Trophoblast cell (in vitro differentiated cells and primary cell): Measurements from ENCODE around the gene METTL15.

ENCODE experiments used
- DNase-seq, 2 donors: peaks; one replicate each; pipeline ENCODE4 v3.0.0-alpha.2; 2016
- H2AFZ ChIP-seq: 2 replicates; pipeline ENCODE4 v1.6.1; 2013; ENCODE audit warnings: low read length, moderate library complexity, mild to moderate bottlenecking; ENCODE audit not compliant: insufficient read depth, poor library complexity
- H2AK5ac ChIP-seq: 2 replicates; pipeline ENCODE4 v1.6.1; 2013; ENCODE audit warnings: mild to moderate bottlenecking, low read length
- H2BK120ac ChIP-seq: 2 replicates; pipeline ENCODE4 v1.6.1; 2013; ENCODE audit warnings: low read length, mild to moderate bottlenecking, moderate library complexity; ENCODE audit not compliant: insufficient read depth, poor library complexity
- H2BK12ac ChIP-seq: 2 replicates; pipeline ENCODE4 v1.6.1; 2013; ENCODE audit warnings: mild to moderate bottlenecking, low read length, moderate library complexity
- H2BK5ac ChIP-seq: 2 replicates; pipeline ENCODE4 v1.6.1; 2013; ENCODE audit warnings: low read length, low read depth, moderate library complexity, mild to moderate bottlenecking; ENCODE audit not compliant: poor library complexity
- H3K14ac ChIP-seq: 2 replicates; pipeline ENCODE4 v1.6.1; 2013; ENCODE audit warnings: mild to moderate bottlenecking, low read length
- H3K18ac ChIP-seq: 2 replicates; pipeline ENCODE4 v1.6.1; 2013; ENCODE audit warnings: mild to moderate bottlenecking, low read length
- H3K23ac ChIP-seq: 2 replicates; pipeline ENCODE4 v1.6.1; 2013; ENCODE audit warnings: low read length
- H3K27ac ChIP-seq: 2 replicates; pipeline ENCODE4 v1.5.1; 2013; ENCODE audit warnings: low read depth, mild to moderate bottlenecking, inconsistent platforms, low read length, moderate library complexity
- H3K27me3 ChIP-seq: 2 replicates; pipeline ENCODE4 v1.6.1; 2013; ENCODE audit warnings: inconsistent platforms, mild to moderate bottlenecking, low read length, moderate library complexity; ENCODE audit not compliant: insufficient read depth
- H3K36me3 ChIP-seq, 2 experiments: 1 replicate in 1 of 2; 2 replicates in 1 of 2; pipeline ENCODE4 v1.6.1; 2013; ENCODE audit warnings: low read length in 2 of 2, mild to moderate bottlenecking in 2 of 2, moderate library complexity in 1 of 2; ENCODE audit not compliant: insufficient read depth in 2 of 2, control insufficient read depth in 1 of 2
- H3K4ac ChIP-seq: 2 replicates; pipeline ENCODE4 v1.6.1; 2013; ENCODE audit warnings: low read depth, mild to moderate bottlenecking, low read length, moderate library complexity
- H3K4me1 ChIP-seq, 2 experiments: 1 replicate in 1 of 2; 2 replicates in 1 of 2; pipeline ENCODE4 v1.6.1; 2013; ENCODE audit warnings: low read length in 2 of 2, mild to moderate bottlenecking in 2 of 2, moderate library complexity in 1 of 2; ENCODE audit not compliant: insufficient read depth in 2 of 2, control insufficient read depth in 1 of 2
- H3K4me2 ChIP-seq: 2 replicates; pipeline ENCODE4 v1.6.1; 2013; ENCODE audit warnings: inconsistent platforms, mild to moderate bottlenecking, low read length, moderate library complexity
- H3K4me3 ChIP-seq: 2 replicates; pipeline ENCODE4 v1.5.1; 2013; ENCODE audit warnings: mild to moderate bottlenecking, low read depth, low read length, inconsistent platforms
- H3K79me1 ChIP-seq: one replicate; pipeline ENCODE4 v1.6.1; 2013; ENCODE audit warnings: low read length
- H3K79me2 ChIP-seq: 2 replicates; pipeline ENCODE4 v1.6.1; 2013; ENCODE audit warnings: low read length, mild to moderate bottlenecking; ENCODE audit not compliant: control insufficient read depth, insufficient read depth, poor library complexity
- H3K9ac ChIP-seq: 2 replicates; pipeline ENCODE4 v1.6.1; 2013; ENCODE audit warnings: mild to moderate bottlenecking, low read length
- H3K9me3 ChIP-seq: 2 replicates; pipeline ENCODE4 v1.6.1; 2013; ENCODE audit warnings: low read depth, mild to moderate bottlenecking, control low read depth, inconsistent platforms, low read length; ENCODE audit not compliant: insufficient read depth
- H4K12ac ChIP-seq: 2 replicates; pipeline ENCODE4 v1.6.1; 2013; ENCODE audit warnings: low read depth, mild to moderate bottlenecking, low read length, moderate library complexity
- H4K8ac ChIP-seq: 2 replicates; pipeline ENCODE4 v1.6.1; 2013; ENCODE audit warnings: low read depth, mild to moderate bottlenecking, low read length, moderate library complexity
- H4K91ac ChIP-seq: one replicate; pipeline ENCODE4 v1.6.1; 2013; ENCODE audit warnings: low read depth, mild to moderate bottlenecking, low read length, moderate library complexity
- WGBS: extraction: QIAGEN DNeasy Blood & Tissue Kit; methylation state at CpG from one replicate; pipeline ENCODE4 v1.1.7; 2013; ENCODE audit warnings: missing lambda C conversion rate; ENCODE audit not compliant: insufficient read length, insufficient coverage; ENCODE audit errors: extremely low coverage; 5-methylcytosine and 5-hydroxymethylcytosine counted together

The METTL15 gene

GRCh38 chr11:28342716-28343115 is 234.5 kb downstream of the METTL15 start:
- no peak for DNase-seq
- WGBS, result no CpG with 5 or more reads among the region's 1 CpG
- H3K23ac ChIP-seq, result no peak overlapping the region

DNA sequence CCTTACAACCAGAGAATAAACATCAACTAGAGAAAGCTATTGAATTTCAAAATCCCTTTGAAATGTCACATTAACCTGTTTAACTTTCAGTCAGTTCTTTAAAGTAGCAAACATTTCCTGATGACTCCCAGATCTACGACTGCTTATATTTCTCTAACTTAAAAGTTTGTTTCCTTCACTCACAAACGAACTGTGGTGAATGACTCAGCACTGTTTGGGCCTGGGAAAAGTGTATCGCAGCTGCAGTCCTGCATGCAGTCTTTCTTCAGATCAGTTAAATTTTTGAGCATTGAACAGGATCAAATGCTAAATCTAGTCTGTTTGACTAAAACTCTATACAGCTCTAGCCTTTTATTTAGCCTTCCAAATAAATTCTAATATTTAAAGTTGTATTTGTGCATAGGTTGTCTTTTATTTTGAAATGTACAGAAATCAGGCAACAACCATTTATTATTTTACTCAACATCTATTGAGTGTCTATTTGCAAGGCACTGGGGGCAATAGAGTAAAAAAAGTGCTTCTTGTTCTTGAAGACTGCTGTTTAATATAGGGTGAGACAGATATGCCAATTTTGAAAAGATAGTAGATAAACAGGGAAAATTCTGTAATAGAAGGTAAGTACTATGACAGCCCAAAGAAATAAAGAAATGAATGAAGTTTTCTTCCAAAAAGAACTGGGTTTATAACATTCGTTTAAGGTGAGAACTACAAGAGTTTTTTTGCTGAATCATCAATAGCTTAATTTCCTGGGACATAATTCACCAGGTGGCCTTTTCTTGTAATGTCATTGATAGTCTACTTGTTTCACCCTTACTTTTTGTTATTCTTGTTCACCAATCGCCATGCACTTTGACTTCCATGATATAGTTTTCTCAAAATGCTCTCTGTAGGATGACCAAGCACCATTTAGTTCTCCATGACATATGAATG is 235.4 kb downstream of the METTL15 start:
- no peak overlapping the region for H3K4me3 ChIP-seq
- no peak overlapping the region for H2BK5ac ChIP-seq
- peak in 1 of 2 donors; percentile 7 for DNase-seq
- no peaks in the 10 kb centered on the region for H3K4me1 ChIP-seq
- H4K91ac ChIP-seq, result no peak overlapping the region
- H3K27ac ChIP-seq, result no peak overlapping the region
- H2AFZ ChIP-seq, result no peak overlapping the region
- no peaks in the 10 kb centered on the region for H3K36me3 ChIP-seq
- no peak overlapping the region for H3K4me2 ChIP-seq
- H2BK120ac ChIP-seq, result no peak overlapping the region
- H4K8ac ChIP-seq, result no peak overlapping the region
- no peaks in the 10 kb centered on the region for H3K79me1 ChIP-seq
- no peak overlapping the region for H3K18ac ChIP-seq
- no peak overlapping the region for H2BK12ac ChIP-seq
- no peak overlapping the region for H4K12ac ChIP-seq
- no peaks in the 10 kb centered on the region for H3K79me2 ChIP-seq
- no peak overlapping the region for H3K14ac ChIP-seq
- H3K23ac ChIP-seq, result no peak overlapping the region
- H2AK5ac ChIP-seq, result no peak overlapping the region
- H3K9ac ChIP-seq, result no peak overlapping the region
- no peaks in the 10 kb centered on the region for H3K9me3 ChIP-seq
- no peak overlapping the region for H3K4ac ChIP-seq
- no CpG with 5 or more reads among the region's 5 CpGs for WGBS
- H3K27me3 ChIP-seq, result no peaks in the 10 kb centered on the region

More at GRCh38 chr11:28342716-28343115, 234.5 kb downstream of the METTL15 start:
- H3K4ac ChIP-seq, result no peak overlapping the region
- H4K91ac ChIP-seq, result no peak overlapping the region
- no peak overlapping the region for H2AK5ac ChIP-seq
- H4K12ac ChIP-seq, result no peak overlapping the region
- H3K79me1 ChIP-seq, result no peaks in the 10 kb centered on the region
- H2AFZ ChIP-seq, result no peak overlapping the region
- no peaks in the 10 kb centered on the region for H3K79me2 ChIP-seq
- no peak overlapping the region for H3K4me3 ChIP-seq
- H3K36me3 ChIP-seq, result no peaks in the 10 kb centered on the region
- H3K27ac ChIP-seq, result no peak overlapping the region
- H3K27me3 ChIP-seq, result no peaks in the 10 kb centered on the region
- H4K8ac ChIP-seq, result no peak overlapping the region
- H3K9me3 ChIP-seq, result no peaks in the 10 kb centered on the region
- H3K9ac ChIP-seq, result no peak overlapping the region
- no peak overlapping the region for H2BK12ac ChIP-seq
- no peak overlapping the region for H2BK5ac ChIP-seq
- no peak overlapping the region for H2BK120ac ChIP-seq
- no peak overlapping the region for H3K18ac ChIP-seq
- no peaks in the 10 kb centered on the region for H3K4me1 ChIP-seq
- H3K4me2 ChIP-seq, result no peak overlapping the region
- no peak overlapping the region for H3K14ac ChIP-seq

DNA sequence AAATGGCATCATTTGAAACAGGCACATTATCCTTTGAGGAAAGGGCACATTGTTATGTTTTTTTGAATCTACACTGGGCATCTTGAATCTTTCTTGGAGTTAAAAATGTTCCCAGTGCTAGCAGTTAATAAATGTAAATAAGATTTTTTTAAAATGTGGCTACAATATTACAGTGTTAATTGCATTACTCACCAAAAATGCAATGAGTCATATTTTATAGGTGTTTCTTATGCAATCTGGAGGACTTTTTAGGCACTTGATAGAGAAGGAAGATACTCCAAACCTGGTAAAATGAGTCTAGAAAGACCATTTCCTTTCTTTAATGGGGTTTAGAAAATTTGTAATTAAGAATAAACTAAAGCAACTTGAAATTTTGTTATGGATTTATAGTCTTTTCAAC is 238.0 kb downstream of the METTL15 start:
- H3K4me1 ChIP-seq, result no peaks in the 10 kb centered on the region
- no peak overlapping the region for H3K14ac ChIP-seq
- H2AK5ac ChIP-seq, result no peak overlapping the region
- no peak overlapping the region for H2BK12ac ChIP-seq
- H3K79me1 ChIP-seq, result no peaks in the 10 kb centered on the region
- H3K36me3 ChIP-seq, result no peaks in the 10 kb centered on the region
- H3K27me3 ChIP-seq, result no peaks in the 10 kb centered on the region
- H4K12ac ChIP-seq, result no peak overlapping the region
- H3K23ac ChIP-seq, result no peak overlapping the region
- no peak overlapping the region for H3K4me2 ChIP-seq
- no peak overlapping the region for H3K4ac ChIP-seq
- H3K27ac ChIP-seq, result no peak overlapping the region
- H2BK5ac ChIP-seq, result no peak overlapping the region
- no peaks in the 10 kb centered on the region for H3K9me3 ChIP-seq
- peak in 1 of 2 donors; percentile 27 for DNase-seq
- H4K91ac ChIP-seq, result no peak overlapping the region
- no peak overlapping the region for H2BK120ac ChIP-seq
- no peak overlapping the region for H4K8ac ChIP-seq
- no peak overlapping the region for H3K9ac ChIP-seq
- no peak overlapping the region for H3K4me3 ChIP-seq
- no peak overlapping the region for H3K18ac ChIP-seq
- no peak overlapping the region for H2AFZ ChIP-seq
- H3K79me2 ChIP-seq, result no peaks in the 10 kb centered on the region

GRCh38 chr11:28346721-28347120 is 238.5 kb downstream of the METTL15 start:
- H3K4me1 ChIP-seq, result no peaks in the 10 kb centered on the region
- H3K79me1 ChIP-seq, result no peaks in the 10 kb centered on the region
- H4K91ac ChIP-seq, result no peak overlapping the region
- H3K9ac ChIP-seq, result no peak overlapping the region
- H3K4me3 ChIP-seq, result no peak overlapping the region
- no peak overlapping the region for H4K12ac ChIP-seq
- no peaks in the 10 kb centered on the region for H3K27me3 ChIP-seq
- H3K18ac ChIP-seq, result no peak overlapping the region
- H3K4ac ChIP-seq, result no peak overlapping the region
- H4K8ac ChIP-seq, result no peak overlapping the region
- no CpG with 5 or more reads among the region's 1 CpG for WGBS
- no peaks in the 10 kb centered on the region for H3K9me3 ChIP-seq
- H2BK5ac ChIP-seq, result no peak overlapping the region
- no peaks in the 10 kb centered on the region for H3K79me2 ChIP-seq
- no peak overlapping the region for H3K4me2 ChIP-seq
- H3K27ac ChIP-seq, result no peak overlapping the region
- no peaks in the 10 kb centered on the region for H3K36me3 ChIP-seq
- no peak for DNase-seq
- H2BK120ac ChIP-seq, result no peak overlapping the region
- H3K14ac ChIP-seq, result no peak overlapping the region
- H3K23ac ChIP-seq, result no peak overlapping the region
- no peak overlapping the region for H2BK12ac ChIP-seq
- H2AK5ac ChIP-seq, result no peak overlapping the region
- no peak overlapping the region for H2AFZ ChIP-seq
